H54 (cell line): ENCODE measurements around the gene KIFC3.
"Not testable (repeated sequence)": the region's sequence is repeated elsewhere in the genome, so short reads cannot be mapped to it uniquely, and the experiment has no call there.

Experiments used
- DNase-seq: peaks from one replicate; pipeline ENCODE4 v3.0.0; 2011; ENCODE audit warnings: low spot score, mixed read lengths; ENCODE audit not compliant: insufficient read length
- FAIRE-seq: peaks from 3 replicates; lab custom pipeline; 2011; peaks lifted over from hg19 to GRCh38; lab: Jason Lieb, UNC
- POLR2A ChIP-seq: IDR thresholded peaks from 2 replicates; pipeline ENCODE4 v1.6.1; 2011; ENCODE audit warnings: low read depth, mild to moderate bottlenecking, low read length

The KIFC3 gene

GRCh38 chr16:57804111-57804837 lies 2.0 kb upstream of the KIFC3 start:
- DNase-seq (no peak), FAIRE-seq (no peak)
- TF ChIP-seq POLR2A: no peak

DNA sequence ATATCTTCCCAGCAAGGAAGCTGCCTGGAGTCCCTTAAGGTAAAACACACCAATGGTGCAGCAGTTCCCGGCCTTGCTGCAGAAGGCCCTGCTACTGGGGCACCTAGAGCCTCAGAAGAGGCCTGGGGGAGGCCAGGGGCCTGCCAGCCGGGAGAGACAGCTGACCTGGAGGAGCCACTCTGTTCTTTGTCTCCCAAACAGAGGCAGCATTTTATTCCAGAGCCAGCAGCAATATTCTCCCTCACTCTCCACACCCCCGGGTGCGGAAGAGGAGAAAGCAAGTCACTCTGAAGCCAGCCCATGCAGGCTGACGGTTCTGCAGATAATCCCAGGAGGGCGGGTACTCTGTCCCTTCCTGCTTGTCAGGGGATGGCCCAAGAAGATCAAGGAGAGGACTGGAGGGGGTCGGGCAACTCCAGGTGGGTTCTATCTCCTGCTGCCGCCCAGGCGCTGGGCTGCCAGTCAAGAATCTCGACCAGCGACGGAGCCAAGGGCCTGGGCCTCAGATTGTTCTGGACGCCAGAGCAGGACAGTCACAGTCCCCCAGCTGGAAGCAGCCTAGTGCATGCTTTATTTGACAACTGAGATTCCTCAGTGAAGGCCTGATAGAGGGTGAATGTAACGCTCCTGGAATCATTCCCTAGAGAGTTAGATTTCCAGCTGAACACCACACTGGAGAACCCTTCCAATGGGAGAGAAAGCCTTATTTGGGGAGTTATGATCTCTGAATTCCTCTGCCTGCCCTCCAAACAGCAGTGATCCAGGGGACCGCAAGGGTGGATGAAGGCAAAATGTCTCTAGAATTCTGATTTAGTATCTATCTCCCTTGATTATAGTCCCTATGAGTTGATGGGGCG lies 1.1 kb upstream of the KIFC3 start:
- TF ChIP-seq POLR2A: no peak
- DNase-seq (no peak), FAIRE-seq (no peak)

DNA sequence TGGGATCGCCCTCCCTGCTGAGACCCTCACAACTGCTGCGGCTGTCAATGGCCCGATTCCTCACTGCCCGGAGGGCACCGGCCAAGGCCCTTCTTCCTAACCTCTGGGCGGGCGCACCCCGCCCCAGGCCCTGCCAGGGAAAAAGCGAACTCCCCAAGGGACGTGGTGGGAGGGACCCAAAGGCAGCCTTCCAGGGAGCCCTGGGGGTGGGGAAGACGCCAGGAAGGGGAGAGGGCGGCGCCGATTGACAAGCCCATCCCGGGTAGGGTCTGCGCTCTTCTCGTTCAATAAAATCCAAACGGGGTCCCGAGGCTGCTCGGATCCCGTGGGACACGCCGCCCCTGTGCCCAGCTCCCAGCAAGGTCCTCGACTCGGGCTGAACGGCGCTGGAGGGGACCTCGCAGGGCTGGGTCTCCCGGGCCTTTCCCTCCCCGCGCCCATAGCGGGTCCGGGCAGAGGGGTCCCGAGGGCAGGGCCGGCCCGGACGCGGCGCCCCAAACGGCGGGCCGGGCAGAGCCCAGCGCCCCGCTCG lies 416 bp downstream of the KIFC3 start:
- TF ChIP-seq POLR2A: no peak
- FAIRE-seq (no peak), DNase-seq (peak; percentile 52)

DNA sequence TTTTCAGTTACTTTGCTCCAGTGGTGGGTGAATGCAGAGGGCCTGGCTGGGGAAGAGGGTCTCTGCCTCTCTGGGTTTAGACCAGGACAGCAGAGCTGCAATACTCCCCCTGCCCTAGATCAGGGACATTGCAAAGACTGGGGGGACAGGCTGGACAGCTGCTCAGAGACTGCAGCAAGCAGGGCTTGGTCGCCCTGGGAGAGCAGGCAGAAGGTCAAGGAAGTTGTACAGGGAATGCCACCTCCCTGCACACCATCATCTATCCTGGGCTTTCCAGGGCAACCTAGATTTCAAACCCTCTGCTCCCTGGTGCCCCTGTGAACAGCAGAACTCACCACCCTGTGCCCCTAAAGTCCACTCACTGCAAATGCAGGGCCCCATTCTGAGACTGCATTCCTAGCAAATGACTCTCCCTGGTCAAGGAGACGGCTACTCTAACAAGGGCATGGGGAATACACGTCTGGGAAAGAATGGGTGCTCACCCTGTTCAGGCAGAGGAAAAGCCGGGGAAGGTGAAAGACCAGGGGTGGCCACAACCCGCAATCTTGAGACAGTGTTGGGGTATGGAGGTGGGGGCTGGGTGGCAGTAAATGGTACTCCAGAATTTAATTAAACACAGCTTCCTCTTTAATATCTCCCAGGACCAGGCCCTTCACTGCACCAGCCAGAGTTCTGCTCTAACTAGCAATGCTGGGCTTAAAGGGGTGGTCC lies 1.0 kb downstream of the KIFC3 start:
- TF ChIP-seq POLR2A: no peak
- peak; percentile 61 for FAIRE-seq
- peak; percentile 75 for DNase-seq

GRCh38 chr16:57800200-57801097 lies 1.8 kb downstream of the KIFC3 start:
- no peak for TF ChIP-seq POLR2A
- FAIRE-seq: no peak
- DNase-seq: no peak

- FAIRE-seq (no peak), DNase-seq (no peak)
- no peak for TF ChIP-seq POLR2A
These were observed 2.6 kb downstream of the KIFC3 start for GRCh38 chr16:57799600-57800199.

DNA sequence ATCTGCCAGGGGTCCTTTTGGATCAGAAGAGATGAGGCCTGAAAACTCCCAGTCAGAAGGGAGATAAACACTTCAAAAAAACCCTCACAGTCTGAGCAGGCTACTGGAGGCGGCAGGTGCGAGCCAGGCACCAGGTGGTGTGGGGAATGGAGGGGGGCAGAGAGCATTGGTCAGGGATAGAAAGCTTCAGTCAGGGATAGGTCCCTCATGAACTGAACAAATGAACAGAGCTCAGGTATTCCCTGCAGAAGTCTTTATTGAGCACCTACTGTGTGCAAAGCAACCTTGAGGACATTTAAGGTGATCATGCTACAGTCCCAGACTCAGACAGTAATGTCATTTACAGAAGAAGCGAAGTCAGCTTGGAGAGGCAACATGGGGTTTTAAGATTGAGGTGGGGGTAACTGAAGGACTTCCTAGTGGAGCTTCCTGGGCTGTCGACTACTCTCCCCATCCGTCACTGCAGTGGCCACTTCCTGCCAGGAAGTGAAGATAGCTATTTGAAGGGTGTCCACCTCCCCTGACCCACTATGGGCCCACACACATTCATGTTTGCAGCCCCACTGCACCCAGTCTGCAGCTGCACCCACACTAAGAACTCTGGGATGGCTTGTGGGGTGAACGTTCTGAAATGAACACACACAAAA lies 3.2 kb downstream of the KIFC3 start:
- FAIRE-seq: no peak
- no peak for TF ChIP-seq POLR2A
- DNase-seq: no peak

GRCh38 chr16:57798267-57798810 lies 4.0 kb downstream of the KIFC3 start:
- no peak for FAIRE-seq
- TF ChIP-seq POLR2A: no peak
- DNase-seq: no peak

- DNase-seq: no peak
- no peak for FAIRE-seq
- TF ChIP-seq POLR2A: no peak
These were observed 4.6 kb downstream of the KIFC3 start for GRCh38 chr16:57797526-57798266.

- DNase-seq (no peak), FAIRE-seq (no peak)
- no peak for TF ChIP-seq POLR2A
These were observed 5.1 kb downstream of the KIFC3 start for GRCh38 chr16:57797216-57797525.

GRCh38 chr16:57796014-57796413 lies 6.3 kb downstream of the KIFC3 start:
- FAIRE-seq, DNase-seq: not testable (repeated sequence)

DNA sequence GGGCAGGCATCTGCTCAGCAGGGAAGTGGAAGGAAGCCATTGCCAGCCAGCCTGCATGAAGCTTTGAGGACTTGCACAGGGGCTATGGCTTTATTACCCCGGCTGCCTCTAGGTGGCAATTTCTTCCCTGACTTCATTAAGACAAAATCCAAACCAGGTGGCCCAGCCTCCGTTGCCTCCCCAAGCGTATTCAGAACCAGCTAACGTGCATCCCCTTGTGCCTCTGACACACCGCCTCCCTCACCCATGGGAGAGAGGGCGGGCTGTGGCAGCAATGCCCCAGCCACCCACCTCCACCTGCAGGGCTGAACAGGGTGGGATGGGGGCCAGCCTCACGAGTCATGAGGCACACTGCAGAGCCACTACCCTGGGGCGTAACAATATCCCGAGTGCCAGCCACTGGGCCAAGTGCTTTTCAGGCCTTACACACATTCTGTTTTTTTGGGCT lies 6.8 kb downstream of the KIFC3 start:
- peak; percentile 38 for DNase-seq
- FAIRE-seq: no peak
- TF ChIP-seq POLR2A: no peak
